ENCODE results near the gene PIGH. TPM values are rescaled to one million over a fixed set of nuclear protein-coding genes. Genes with fewer than 3 reads are reported as not detected.

PIGH gene
- total RNA-seq, 1 experiment from 2014 or later = 6.8 TPM

GRCh38 chr14:67644428-67644827, 44.4 kb upstream of the PIGH start:
- DNase-seq (ENCODE audit: low spot score) = no peak
- H3K4me3 Mint-ChIP-seq = no peak overlapping the region
- ATAC-seq = no peak
- ChIA-PET CTCF (interaction anchor here (0.9 to 2.2 kb wide), 4 partner anchors 25 to 224 kb away, joined by 3 to 7 read pairs (median 4); partner anchors contain the start of genes ARG2 and PIGH), POLR2A (interaction anchor here (0.6 to 0.7 kb wide), 2 partner anchors 14 to 210 kb away, joined by 3 to 5 read pairs; no protein-coding TSS in a partner anchor)
- H3K27ac Mint-ChIP-seq = no peak overlapping the region
- H3K27me3 Mint-ChIP-seq (ENCODE audit: low read depth) = no peaks in the 10 kb centered on the region
- no peaks in the 10 kb centered on the region for H3K4me1 Mint-ChIP-seq
- TF ChIP-seq CREB1 (CRISPR knock-in tag; IDR thresholded peaks at IDR 0.05) (no peak), ZNF423 (CRISPR knock-in tag; IDR thresholded peaks at IDR 0.05) (no peak), ZNF396 (CRISPR knock-in tag; IDR thresholded peaks at IDR 0.05; ENCODE audit: borderline replicate concordance) (no peak), ZNF317 (CRISPR knock-in tag; IDR thresholded peaks at IDR 0.05; ENCODE audit: borderline replicate concordance, low read depth) (no peak), NFATC4 (CRISPR knock-in tag; IDR thresholded peaks at IDR 0.05) (no peak), E2F4 (CRISPR knock-in tag; IDR thresholded peaks at IDR 0.05; ENCODE audit: borderline replicate concordance, low read depth) (no peak), TP53 (CRISPR knock-in tag; IDR thresholded peaks at IDR 0.05) (no peak), MYBL2 (CRISPR knock-in tag; IDR thresholded peaks at IDR 0.05) (no peak), ZNF232 (CRISPR knock-in tag; IDR thresholded peaks at IDR 0.05) (no peak), FOXJ3 (CRISPR knock-in tag; IDR thresholded peaks at IDR 0.05; ENCODE audit: borderline replicate concordance) (no peak), TCF7 (CRISPR knock-in tag; IDR thresholded peaks at IDR 0.05; ENCODE audit: low read depth) (no peak)
- peaks cover 21% of the 10 kb centered on the region for H3K36me3 Mint-ChIP-seq
- no peaks in the 10 kb centered on the region for H3K9me3 Mint-ChIP-seq

GRCh38 chr14:67643713-67644112, 43.6 kb upstream of the PIGH start:
- DNase-seq (ENCODE audit: low spot score) (no peak), ATAC-seq (no peak)
- no peaks in the 10 kb centered on the region for H3K9me3 Mint-ChIP-seq
- peaks cover 15% of the 10 kb centered on the region for H3K36me3 Mint-ChIP-seq
- no peak for TF ChIP-seq ATF1 (CRISPR knock-in tag; IDR thresholded peaks at IDR 0.05)
- TF ChIP-seq NR2C2 (CRISPR knock-in tag; IDR thresholded peaks at IDR 0.05) = no peak
- TF ChIP-seq PRDM15 (CRISPR knock-in tag; IDR thresholded peaks at IDR 0.05) = no peak
- no peak for TF ChIP-seq ATF2 (CRISPR knock-in tag; IDR thresholded peaks at IDR 0.05; ENCODE audit: borderline replicate concordance, low read depth)
- no peak for TF ChIP-seq E2F5 (CRISPR knock-in tag; IDR thresholded peaks at IDR 0.05)
- no peak for TF ChIP-seq CREM (CRISPR knock-in tag; IDR thresholded peaks at IDR 0.05)
- TF ChIP-seq TCF7 (CRISPR knock-in tag; IDR thresholded peaks at IDR 0.05; ENCODE audit: low read depth) = no peak
- no peak for TF ChIP-seq GABPB1 (CRISPR knock-in tag; IDR thresholded peaks at IDR 0.05)
- no peak for TF ChIP-seq ZNF512 (CRISPR knock-in tag; IDR thresholded peaks at IDR 0.05; ENCODE audit: borderline replicate concordance)
- no peak for TF ChIP-seq ZMAT4 (CRISPR knock-in tag; IDR thresholded peaks at IDR 0.05)
- ChIA-PET POLR2A (interaction anchor here (0.6 to 0.7 kb wide), 2 partner anchors 12 to 31 kb away, joined by 6 to 7 read pairs; no protein-coding TSS in a partner anchor), CTCF (interaction anchor here (0.6 to 2.2 kb wide), 5 partner anchors 24 to 223 kb away, joined by 3 to 7 read pairs (median 3); partner anchors contain the start of genes ARG2 and PIGH)
- H3K27ac Mint-ChIP-seq = no peak overlapping the region
- no peaks in the 10 kb centered on the region for H3K27me3 Mint-ChIP-seq (ENCODE audit: low read depth)
- H3K4me3 Mint-ChIP-seq = no peak overlapping the region
- no peaks in the 10 kb centered on the region for H3K4me1 Mint-ChIP-seq

All from WTC11 (cell line).